H9 (cell line): ENCODE data around the gene FNDC7. TPM values are rescaled to one million over a fixed set of nuclear protein-coding genes. Genes with fewer than 3 reads are reported as not detected.

Experiments
- DNase-seq: peaks from one replicate; pipeline ENCODE4 v3.0.0-alpha.2; 2017
- H2AFZ ChIP-seq: one replicate; pipeline ENCODE4 v1.6.1; 2013; ENCODE audit warnings: mild to moderate bottlenecking, low read length, control low read depth, moderate library complexity
- H2AK5ac ChIP-seq: 2 replicates; pipeline ENCODE4 v1.6.1; 2013; ENCODE audit warnings: low read length, control low read depth, mixed read lengths; ENCODE audit not compliant: insufficient read length
- H2BK120ac ChIP-seq: one replicate; pipeline ENCODE4 v1.6.1; 2013; ENCODE audit warnings: low read depth, mild to moderate bottlenecking, low read length, control low read depth, inconsistent platforms; ENCODE audit not compliant: poor library complexity, severe bottlenecking
- H2BK12ac ChIP-seq: 2 replicates; pipeline ENCODE4 v1.6.1; 2013; ENCODE audit warnings: low read length, control low read depth, mixed read lengths, low read depth; ENCODE audit not compliant: insufficient read length
- H2BK15ac ChIP-seq: 2 replicates; pipeline ENCODE4 v1.6.1; 2013; ENCODE audit warnings: low read depth, low read length, control low read depth
- H2BK20ac ChIP-seq: one replicate; pipeline ENCODE4 v1.6.1; 2013; ENCODE audit warnings: low read depth, mild to moderate bottlenecking, low read length, control low read depth, inconsistent platforms; ENCODE audit not compliant: poor library complexity, severe bottlenecking
- H2BK5ac ChIP-seq: 2 replicates; pipeline ENCODE4 v1.6.1; 2013; ENCODE audit warnings: low read length, control low read depth, mixed read lengths; ENCODE audit not compliant: insufficient read length
- H3K14ac ChIP-seq: 2 replicates; pipeline ENCODE4 v1.6.1; 2013; ENCODE audit warnings: low read length, control low read depth; ENCODE audit not compliant: insufficient read depth
- H3K18ac ChIP-seq: 2 replicates; pipeline ENCODE4 v1.6.1; 2013; ENCODE audit warnings: low read depth, mild to moderate bottlenecking, mixed read lengths, low read length, control low read depth; ENCODE audit not compliant: insufficient read length
- H3K23ac ChIP-seq: 2 replicates; pipeline ENCODE4 v1.6.1; 2013; ENCODE audit warnings: low read length, control low read depth, mixed read lengths, low read depth; ENCODE audit not compliant: insufficient read length
- H3K23me2 ChIP-seq: 2 replicates; pipeline ENCODE4 v1.6.1; 2013; ENCODE audit warnings: low read depth, mild to moderate bottlenecking, mixed read lengths, low read length, control low read depth; ENCODE audit not compliant: insufficient read length, poor library complexity, severe bottlenecking
- H3K27ac ChIP-seq: 2 replicates; pipeline ENCODE4 v1.5.1; 2013; ENCODE audit warnings: low read length, control low read depth, mixed read lengths, low read depth; ENCODE audit not compliant: insufficient read length
- H3K27me3 ChIP-seq: 2 replicates; pipeline ENCODE4 v1.6.1; 2013; ENCODE audit warnings: low read length, control low read depth, inconsistent platforms; ENCODE audit not compliant: insufficient read depth
- H3K4ac ChIP-seq: 2 replicates; pipeline ENCODE4 v1.6.1; 2013; ENCODE audit warnings: low read depth, mild to moderate bottlenecking, control low read depth, inconsistent platforms, low read length, moderate library complexity
- H3K4me1 ChIP-seq: 2 replicates; pipeline ENCODE4 v1.6.1; 2013; ENCODE audit warnings: low read length, control low read depth, inconsistent platforms; ENCODE audit not compliant: insufficient read depth
- H3K4me2 ChIP-seq: 2 replicates; pipeline ENCODE4 v1.6.1; 2013; ENCODE audit warnings: low read length, control low read depth, mixed read lengths; ENCODE audit not compliant: insufficient read length, insufficient read depth
- H3K56ac ChIP-seq: 2 replicates; pipeline ENCODE4 v1.6.1; 2013; ENCODE audit warnings: low read depth, mild to moderate bottlenecking, mixed read lengths, low read length, control low read depth; ENCODE audit not compliant: insufficient read length
- H3K79me1 ChIP-seq: 2 replicates; pipeline ENCODE4 v1.6.1; 2013; ENCODE audit warnings: low read depth, mild to moderate bottlenecking, moderate library complexity, low read length, control low read depth, inconsistent platforms; ENCODE audit not compliant: insufficient read depth, poor library complexity, severe bottlenecking
- H3K79me2 ChIP-seq: 2 replicates; pipeline ENCODE4 v1.6.1; 2013; ENCODE audit warnings: low read length, control low read depth, inconsistent platforms; ENCODE audit not compliant: insufficient read depth
- H3K9ac ChIP-seq: 2 replicates; pipeline ENCODE4 v1.6.1; 2013; ENCODE audit warnings: low read length, control low read depth, mixed read lengths; ENCODE audit not compliant: insufficient read length; ENCODE audit errors: extremely low read depth
- H3K9me3 ChIP-seq: one replicate; pipeline ENCODE4 v1.6.1; 2013; ENCODE audit warnings: low read depth, low read length, inconsistent platforms; ENCODE audit not compliant: control insufficient read depth
- H3T11ph ChIP-seq: one replicate; pipeline ENCODE4 v1.6.1; 2013; ENCODE audit warnings: mild to moderate bottlenecking, low read length, control low read depth, inconsistent platforms
- H4K20me1 ChIP-seq: one replicate; pipeline ENCODE4 v1.6.1; 2013; ENCODE audit not compliant: control insufficient read depth, insufficient read length, insufficient read depth
- H4K5ac ChIP-seq: 2 replicates; pipeline ENCODE4 v1.6.1; 2013; ENCODE audit warnings: low read depth, mild to moderate bottlenecking, mixed read lengths, low read length, control low read depth; ENCODE audit not compliant: insufficient read length
- H4K8ac ChIP-seq: replicated peaks from 2 replicates; pipeline ENCODE4 v1.6.1; 2013; ENCODE audit warnings: low read length, control low read depth, mixed read lengths, low read depth; ENCODE audit not compliant: insufficient read length
- H4K91ac ChIP-seq: 2 replicates; pipeline ENCODE4 v1.6.1; 2013; ENCODE audit warnings: low read depth, mild to moderate bottlenecking, moderate library complexity, mixed read lengths, low read length, control low read depth; ENCODE audit not compliant: insufficient read length
- H3K27ac Mint-ChIP-seq, 3 experiments: 2 replicates in 2 of 3; 3 replicates in 1 of 3; pipeline ENCODE4 v1.8.0; 2020 to 2021; ENCODE audit warnings: mixed read lengths in 3 of 3, mild to moderate bottlenecking in 1 of 3, moderate library complexity in 1 of 3
- H3K27me3 Mint-ChIP-seq: 2 replicates; pipeline ENCODE4 v1.8.0; 2021; ENCODE audit warnings: low read depth, mild to moderate bottlenecking, moderate library complexity, mixed read lengths
- H3K36me3 Mint-ChIP-seq, 3 experiments: 2 replicates in 2 of 3; 3 replicates in 1 of 3; pipeline ENCODE4 v1.8.0; 2020 to 2021; ENCODE audit warnings: low read depth in 3 of 3, mixed read lengths in 3 of 3; ENCODE audit not compliant: insufficient read depth in 1 of 3
- H3K4me1 Mint-ChIP-seq, 2 experiments: 2 replicates each; pipeline ENCODE4 v1.8.0; 2020; ENCODE audit warnings: mixed read lengths in 2 of 2
- H3K4me3 Mint-ChIP-seq, 2 experiments: 2 replicates in 1 of 2; 3 replicates in 1 of 2; pipeline ENCODE4 v1.8.0; 2020 to 2021; ENCODE audit warnings: mild to moderate bottlenecking in 2 of 2, mixed read lengths in 2 of 2, moderate library complexity in 1 of 2
- H3K9me3 Mint-ChIP-seq, 2 experiments: 2 replicates in 1 of 2; 3 replicates in 1 of 2; pipeline ENCODE4 v1.8.0; 2020; ENCODE audit warnings: mild to moderate bottlenecking in 2 of 2, mixed read lengths in 2 of 2, moderate library complexity in 1 of 2
- CTCF ChIP-seq: fragments of 200-600 bp; sonication (generic); conservative IDR thresholded peaks from 3 replicates; pipeline ENCODE4 v1.8.0; 2021; ENCODE audit warnings: antibody characterized with exemption, mild to moderate bottlenecking
- WGBS: extraction: QIAGEN DNeasy Blood & Tissue Kit; methylation state at CpG from one replicate; pipeline ENCODE4 v1.1.7; 2013; ENCODE audit warnings: missing lambda C conversion rate, low lambda C conversion rate, mixed read lengths; ENCODE audit not compliant: insufficient read length; ENCODE audit errors: extremely low coverage; 5-methylcytosine and 5-hydroxymethylcytosine counted together
- total RNA-seq: library from RNA; stranded (reverse); gene quantifications from 2 replicates; pipeline ENCODE4 v1.2.1, GENCODE V29; 2021

Gene FNDC7
- total RNA-seq, 1 experiment from 2014 or later, result 0.13 TPM

GRCh38 chr1:108729481-108729880, 16.8 kb downstream of the FNDC7 start:
- no peak overlapping the region for H3K9ac ChIP-seq
- H3K4me1 ChIP-seq, result no peaks in the 10 kb centered on the region
- no peak overlapping the region for H3K4ac ChIP-seq
- no peak for TF ChIP-seq CTCF
- no peak overlapping the region for H2BK20ac ChIP-seq
- no peak overlapping the region for H4K5ac ChIP-seq
- H3K9me3 ChIP-seq, result no peaks in the 10 kb centered on the region
- no peaks in the 10 kb centered on the region for H3K23me2 ChIP-seq
- H2AK5ac ChIP-seq, result no peak overlapping the region
- no peak overlapping the region for H3K18ac ChIP-seq
- H3K27ac ChIP-seq, result no peak overlapping the region
- no peak overlapping the region for H3K14ac ChIP-seq
- no peaks in the 10 kb centered on the region for H3K27me3 ChIP-seq
- Mint-ChIP-seq H3K4me1 (no peaks in the 10 kb centered on the region), H3K9me3 (no peaks in the 10 kb centered on the region), H3K27me3 (peaks cover 2% of the 10 kb centered on the region; the same call in 1 of the 2 replicates), H3K4me3 (no peak overlapping the region), H3K36me3 (no peaks in the 10 kb centered on the region), H3K27ac (no peak overlapping the region)
- H3K4me2 ChIP-seq, result no peak overlapping the region
- H3T11ph ChIP-seq, result no peak overlapping the region
- no peaks in the 10 kb centered on the region for H4K20me1 ChIP-seq
- H3K79me1 ChIP-seq, result no peaks in the 10 kb centered on the region
- H2BK12ac ChIP-seq, result no peak overlapping the region
- H2BK5ac ChIP-seq, result no peak overlapping the region
- H2BK120ac ChIP-seq, result no peak overlapping the region
- H3K23ac ChIP-seq, result no peak overlapping the region
- H3K79me2 ChIP-seq, result no peaks in the 10 kb centered on the region
- no CpG with 5 or more reads among the region's 4 CpGs for WGBS
- H4K91ac ChIP-seq, result no peak overlapping the region
- H3K56ac ChIP-seq, result no peak overlapping the region
- no peak overlapping the region for H2AFZ ChIP-seq
- H2BK15ac ChIP-seq, result no peak overlapping the region
- DNase-seq, result no peak
- no peak overlapping the region for H4K8ac ChIP-seq
